Common myeloid progenitor, CD34-positive (primary cell): ENCODE measurements around the gene TMEM178B.
A peak's percentile ranks its signal among the peaks of the same experiment; 100 is the strongest.

Experiments used
- CTCF ChIA-PET: fragments of 350-600 bp; sonication (Branson Sonifier 250); formaldehyde crosslinking; loops from one replicate; lab custom pipeline; 2021; ENCODE audit warnings: antibody characterized with exemption; lab: Charles Lee
- POLR2A ChIA-PET: fragments of 350-600 bp; sonication (Branson Sonifier 250); formaldehyde crosslinking; loops from one replicate; lab custom pipeline; 2021; ENCODE audit warnings: antibody characterized with exemption; lab: Charles Lee
- DNase-seq, 3 donors: peaks; one replicate each; pipeline versions ENCODE4 v3.0.0 to v3.0.0-alpha.2; 2013
- H3K27ac ChIP-seq, 2 experiments: 1 replicate in 1 of 2; 2 replicates in 1 of 2; pipeline ENCODE4 v1.7.0; 2013; ENCODE audit warnings: inconsistent platforms in 2 of 2, low read length in 2 of 2, mild to moderate bottlenecking in 2 of 2, low read depth in 1 of 2, moderate library complexity in 1 of 2; ENCODE audit not compliant: severe bottlenecking in 2 of 2, insufficient read depth in 1 of 2, poor library complexity in 1 of 2
- H3K27me3 ChIP-seq, 5 experiments: replicated peaks in 2 of 5; 1 replicate in 3 of 5; 2 replicates in 2 of 5; pipeline versions ENCODE4 v1.6.1 to v1.7.0; 2013; ENCODE audit warnings: low read length in 4 of 5, mild to moderate bottlenecking in 2 of 5, moderate library complexity in 2 of 5, inconsistent platforms in 1 of 5; ENCODE audit not compliant: insufficient read depth in 5 of 5, control insufficient read depth in 4 of 5
- H3K36me3 ChIP-seq, 4 experiments: 1 replicate in 2 of 4; 2 replicates in 2 of 4; pipeline versions ENCODE4 v1.6.1 to v1.7.0; 2013; ENCODE audit warnings: low read length in 3 of 4, control low read depth in 1 of 4, mild to moderate bottlenecking in 1 of 4; ENCODE audit not compliant: control insufficient read depth in 4 of 4, insufficient read depth in 4 of 4
- H3K4me1 ChIP-seq, 4 experiments: 1 replicate in 3 of 4; 2 replicates in 1 of 4; pipeline versions ENCODE4 v1.6.1 to v1.7.1; 2013; ENCODE audit warnings: low read length in 3 of 4, mild to moderate bottlenecking in 3 of 4, control low read depth in 1 of 4, inconsistent platforms in 1 of 4, moderate library complexity in 1 of 4; ENCODE audit not compliant: control insufficient read depth in 4 of 4, insufficient read depth in 4 of 4; ENCODE audit errors: control extremely low read depth in 1 of 4
- H3K4me3 ChIP-seq, 7 experiments: 1 replicate in 4 of 7; 2 replicates in 3 of 7; pipeline versions ENCODE4 v1.5.1 to v1.7.0; 2013; ENCODE audit warnings: mild to moderate bottlenecking in 7 of 7, low read length in 6 of 7, moderate library complexity in 6 of 7, inconsistent platforms in 2 of 7, low read depth in 2 of 7, control low read depth in 1 of 7; ENCODE audit not compliant: insufficient read depth in 4 of 7, control insufficient read depth in 1 of 7; ENCODE audit errors: extremely low read depth in 1 of 7
- H3K9me3 ChIP-seq, 5 experiments: 1 replicate in 4 of 5; 2 replicates in 1 of 5; pipeline versions ENCODE4 v1.6.1 to v1.7.1; 2013; ENCODE audit warnings: low read length in 4 of 5, mild to moderate bottlenecking in 2 of 5, inconsistent platforms in 1 of 5, low read depth in 1 of 5, moderate library complexity in 1 of 5; ENCODE audit not compliant: control insufficient read depth in 4 of 5, insufficient read depth in 2 of 5; ENCODE audit errors: control extremely low read depth in 1 of 5
- WGBS: methylation state at CpG from one replicate; pipeline ENCODE4 v1.1.5; 2013; ENCODE audit not compliant: insufficient coverage; 5-methylcytosine and 5-hydroxymethylcytosine counted together

TMEM178B gene

GRCh38 chr7:141287936-141288335 is 214.1 kb downstream of the TMEM178B start:
- WGBS: 88% methylated on average over 5 of the region's 5 CpGs
- Histone ChIP-seq H3K27ac (no peak overlapping the region), H3K4me3 (no peak overlapping the region), H3K27me3 (peaks cover 0 to 2% (median 0%) of the 10 kb centered on the region in 5 experiments), H3K4me1 (peaks cover 0 to 4% (median 0%) of the 10 kb centered on the region in 4 experiments), H3K9me3 (no peaks in the 10 kb centered on the region), H3K36me3 (no peaks in the 10 kb centered on the region)
- CTCF ChIA-PET: no interaction called here
- DNase-seq: no peak
- POLR2A ChIA-PET: no interaction called here

- Histone ChIP-seq H3K4me1 (peaks cover 0 to 4% (median 0%) of the 10 kb centered on the region in 4 experiments), H3K27ac (no peak overlapping the region), H3K36me3 (no peaks in the 10 kb centered on the region), H3K4me3 (no peak overlapping the region), H3K27me3 (peaks cover 0 to 2% (median 0%) of the 10 kb centered on the region in 5 experiments), H3K9me3 (no peaks in the 10 kb centered on the region)
- 100% methylated on average over 7 of the region's 7 CpGs for WGBS
- no peak for DNase-seq
- ChIA-PET POLR2A (no interaction called here), CTCF (no interaction called here)
Measured at GRCh38 chr7:141288626-141289025, 214.8 kb downstream of the TMEM178B start.

GRCh38 chr7:141290365-141290764 is 216.5 kb downstream of the TMEM178B start:
- H3K4me1 ChIP-seq: peaks cover 0 to 4% (median 0%) of the 10 kb centered on the region in 4 experiments
- 97% methylated on average over 8 of the region's 8 CpGs for WGBS
- H3K4me3 ChIP-seq: no peak overlapping the region
- H3K9me3 ChIP-seq: no peaks in the 10 kb centered on the region
- no peak for DNase-seq
- CTCF ChIA-PET: interaction anchor here (0.7 kb wide), 1 partner anchor 11 kb away, joined by 3 read pairs; no protein-coding TSS in a partner anchor
- POLR2A ChIA-PET: no interaction called here
- no peak overlapping the region for H3K27ac ChIP-seq
- no peaks in the 10 kb centered on the region for H3K36me3 ChIP-seq
- peaks cover 0 to 2% (median 0%) of the 10 kb centered on the region in 5 experiments for H3K27me3 ChIP-seq

GRCh38 chr7:141290973-141291372 is 217.1 kb downstream of the TMEM178B start:
- DNase-seq: no peak

GRCh38 chr7:141291541-141291940 is 217.7 kb downstream of the TMEM178B start:
- 0% methylated on average over 1 of the region's 2 CpGs for WGBS
- H3K36me3 ChIP-seq: no peaks in the 10 kb centered on the region
- peak in 2 of 3 donors; percentile 31 to 41 for DNase-seq
- H3K4me1 ChIP-seq: peaks cover 0 to 4% (median 0%) of the 10 kb centered on the region in 4 experiments
- CTCF ChIA-PET: no interaction called here
- H3K27me3 ChIP-seq: peaks cover 0 to 2% (median 0%) of the 10 kb centered on the region in 5 experiments
- POLR2A ChIA-PET: no interaction called here
- H3K27ac ChIP-seq: no peak overlapping the region
- peak overlapping the region in 3 of 7 experiments; percentile 12 to 71 (median 27) for H3K4me3 ChIP-seq
- H3K9me3 ChIP-seq: no peaks in the 10 kb centered on the region

More at GRCh38 chr7:141290973-141291372, 217.1 kb downstream of the TMEM178B start:
- Histone ChIP-seq H3K4me3 (no peak overlapping the region), H3K27ac (no peak overlapping the region), H3K36me3 (no peaks in the 10 kb centered on the region), H3K4me1 (peaks cover 0 to 4% (median 0%) of the 10 kb centered on the region in 4 experiments), H3K9me3 (no peaks in the 10 kb centered on the region), H3K27me3 (peaks cover 0 to 2% (median 0%) of the 10 kb centered on the region in 5 experiments)
- CTCF ChIA-PET: no interaction called here
- 92% methylated on average over 6 of the region's 7 CpGs for WGBS
- POLR2A ChIA-PET: no interaction called here

- Histone ChIP-seq H3K4me1 (peaks cover 0 to 4% (median 0%) of the 10 kb centered on the region in 4 experiments), H3K9me3 (no peaks in the 10 kb centered on the region), H3K27me3 (peaks cover 0 to 2% (median 0%) of the 10 kb centered on the region in 5 experiments), H3K36me3 (no peaks in the 10 kb centered on the region), H3K4me3 (no peak overlapping the region), H3K27ac (no peak overlapping the region)
- WGBS: 88% methylated on average over 1 of the region's 2 CpGs
- DNase-seq: no peak
- ChIA-PET POLR2A (no interaction called here), CTCF (no interaction called here)
Measured at GRCh38 chr7:141294143-141294829, 220.4 kb downstream of the TMEM178B start.

DNA sequence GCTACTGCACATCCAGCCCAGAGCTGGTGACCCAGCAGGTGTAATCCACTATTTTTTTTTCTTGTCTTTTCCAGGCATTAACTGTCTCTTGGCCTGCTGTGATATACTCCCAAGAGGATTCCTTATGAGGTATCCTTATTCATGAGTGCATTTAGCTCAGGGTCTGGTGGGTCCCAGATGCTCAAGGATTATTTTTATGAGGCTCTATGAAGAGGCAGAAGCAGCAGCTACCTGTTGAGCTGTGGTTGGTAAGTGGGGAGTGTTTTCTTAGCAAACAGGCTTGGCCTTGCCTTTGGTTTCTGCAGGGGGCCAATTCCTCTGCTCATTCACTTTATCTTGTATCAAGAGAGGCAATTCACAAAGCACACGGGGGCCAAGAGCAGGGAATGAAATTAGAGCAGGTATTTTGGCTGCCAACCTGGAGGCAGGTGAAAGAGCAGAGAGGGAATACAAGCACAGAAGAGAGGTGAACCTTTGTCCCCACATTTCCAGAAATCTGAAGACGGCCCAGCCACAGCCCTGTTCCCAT is 221.6 kb downstream of the TMEM178B start:
- ChIA-PET POLR2A (no interaction called here), CTCF (no interaction called here)
- peaks cover 0 to 2% (median 0%) of the 10 kb centered on the region in 5 experiments for H3K27me3 ChIP-seq
- H3K4me3 ChIP-seq: no peak overlapping the region
- no peak overlapping the region for H3K27ac ChIP-seq
- H3K4me1 ChIP-seq: peaks cover 0 to 4% (median 0%) of the 10 kb centered on the region in 4 experiments
- H3K36me3 ChIP-seq: no peaks in the 10 kb centered on the region
- WGBS: 85% methylated on average over 2 of the region's 2 CpGs
- DNase-seq: no peak
- H3K9me3 ChIP-seq: no peaks in the 10 kb centered on the region
